Progenitor cell of endocrine pancreas (in vitro differentiated cells): ENCODE results near the gene KRTAP10-8. TPM values are rescaled to one million over a fixed set of nuclear protein-coding genes. Genes with fewer than 3 reads are reported as not detected.

Experiments used
- DNase-seq: peaks from one replicate; pipeline ENCODE4 v3.0.0; 2021; ENCODE audit warnings: low spot score; ENCODE audit not compliant: unreplicated experiment
- H3K27ac Mint-ChIP-seq: 2 replicates; pipeline ENCODE4 v1.8.0; 2021; ENCODE audit warnings: mild to moderate bottlenecking, moderate library complexity, mixed read lengths
- H3K27me3 Mint-ChIP-seq: 2 replicates; pipeline ENCODE4 v1.8.0; 2021; ENCODE audit warnings: mixed read lengths
- H3K36me3 Mint-ChIP-seq: 2 replicates; pipeline ENCODE4 v1.8.0; 2022; ENCODE audit warnings: mixed read lengths; ENCODE audit not compliant: insufficient read depth
- H3K4me1 Mint-ChIP-seq: 2 replicates; pipeline ENCODE4 v1.8.0; 2021; ENCODE audit warnings: low read depth, mixed read lengths
- H3K4me3 Mint-ChIP-seq: 2 replicates; pipeline ENCODE4 v1.8.0; 2021; ENCODE audit warnings: low read depth, mild to moderate bottlenecking, moderate library complexity, mixed read lengths
- H3K9me3 Mint-ChIP-seq: 2 replicates; pipeline ENCODE4 v1.8.0; 2021; ENCODE audit warnings: low read depth, mixed read lengths
- total RNA-seq: library from RNA; stranded (reverse); gene quantifications from 2 replicates; pipeline ENCODE4 v1.2.1, GENCODE V29; 2021
- TF ChIP-seq, protein P1 (sequence below): fragments of 200-600 bp; sonication (generic); IDR thresholded peaks from one replicate; pipeline ENCODE4 v1.5.0; 2021; ENCODE audit warnings: antibody characterized with exemption, mild to moderate bottlenecking; ENCODE audit not compliant: unreplicated experiment

Gene KRTAP10-8
- total RNA-seq, 1 donor from 2014 or later: not detected

DNA sequence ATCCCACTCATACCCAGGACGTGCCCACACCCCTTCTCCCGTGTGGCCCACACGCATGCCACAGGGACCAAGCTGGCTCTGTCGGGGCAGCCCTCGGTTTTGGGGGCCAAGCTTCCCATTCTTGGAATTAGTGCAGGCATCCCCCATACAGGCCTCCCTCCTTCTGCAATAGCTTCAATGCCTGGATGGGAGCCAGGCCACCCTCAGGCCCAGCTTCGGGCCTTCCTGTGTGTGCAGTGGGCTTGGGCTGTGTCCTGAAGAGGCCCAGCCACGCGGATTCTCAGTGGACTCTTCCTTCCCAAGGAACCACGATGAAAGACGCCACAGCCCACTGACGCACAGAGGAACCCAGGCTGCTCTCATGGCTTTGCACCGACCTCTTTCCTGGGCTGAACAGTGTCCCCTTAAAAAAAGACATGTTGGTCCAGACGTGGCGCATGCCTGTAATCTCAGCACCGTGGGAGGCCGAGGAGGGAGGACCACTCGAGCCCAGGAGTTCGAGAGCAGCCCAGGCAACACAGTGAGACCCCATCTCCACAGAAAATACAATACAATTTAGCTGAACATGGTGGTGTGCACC is 37.7 kb downstream of the KRTAP10-8 start:
- Mint-ChIP-seq H3K27me3 (peaks cover 6% of the 10 kb centered on the region), H3K4me3 (no peak overlapping the region), H3K27ac (no peak overlapping the region), H3K9me3 (peaks cover 5% of the 10 kb centered on the region), H3K4me1 (no peaks in the 10 kb centered on the region), H3K36me3 (peaks cover 3% of the 10 kb centered on the region)
- DNase-seq: no peak
- TF ChIP-seq, protein P1, sequence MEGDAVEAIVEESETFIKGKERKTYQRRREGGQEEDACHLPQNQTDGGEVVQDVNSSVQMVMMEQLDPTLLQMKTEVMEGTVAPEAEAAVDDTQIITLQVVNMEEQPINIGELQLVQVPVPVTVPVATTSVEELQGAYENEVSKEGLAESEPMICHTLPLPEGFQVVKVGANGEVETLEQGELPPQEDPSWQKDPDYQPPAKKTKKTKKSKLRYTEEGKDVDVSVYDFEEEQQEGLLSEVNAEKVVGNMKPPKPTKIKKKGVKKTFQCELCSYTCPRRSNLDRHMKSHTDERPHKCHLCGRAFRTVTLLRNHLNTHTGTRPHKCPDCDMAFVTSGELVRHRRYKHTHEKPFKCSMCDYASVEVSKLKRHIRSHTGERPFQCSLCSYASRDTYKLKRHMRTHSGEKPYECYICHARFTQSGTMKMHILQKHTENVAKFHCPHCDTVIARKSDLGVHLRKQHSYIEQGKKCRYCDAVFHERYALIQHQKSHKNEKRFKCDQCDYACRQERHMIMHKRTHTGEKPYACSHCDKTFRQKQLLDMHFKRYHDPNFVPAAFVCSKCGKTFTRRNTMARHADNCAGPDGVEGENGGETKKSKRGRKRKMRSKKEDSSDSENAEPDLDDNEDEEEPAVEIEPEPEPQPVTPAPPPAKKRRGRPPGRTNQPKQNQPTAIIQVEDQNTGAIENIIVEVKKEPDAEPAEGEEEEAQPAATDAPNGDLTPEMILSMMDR: no peak

DNA sequence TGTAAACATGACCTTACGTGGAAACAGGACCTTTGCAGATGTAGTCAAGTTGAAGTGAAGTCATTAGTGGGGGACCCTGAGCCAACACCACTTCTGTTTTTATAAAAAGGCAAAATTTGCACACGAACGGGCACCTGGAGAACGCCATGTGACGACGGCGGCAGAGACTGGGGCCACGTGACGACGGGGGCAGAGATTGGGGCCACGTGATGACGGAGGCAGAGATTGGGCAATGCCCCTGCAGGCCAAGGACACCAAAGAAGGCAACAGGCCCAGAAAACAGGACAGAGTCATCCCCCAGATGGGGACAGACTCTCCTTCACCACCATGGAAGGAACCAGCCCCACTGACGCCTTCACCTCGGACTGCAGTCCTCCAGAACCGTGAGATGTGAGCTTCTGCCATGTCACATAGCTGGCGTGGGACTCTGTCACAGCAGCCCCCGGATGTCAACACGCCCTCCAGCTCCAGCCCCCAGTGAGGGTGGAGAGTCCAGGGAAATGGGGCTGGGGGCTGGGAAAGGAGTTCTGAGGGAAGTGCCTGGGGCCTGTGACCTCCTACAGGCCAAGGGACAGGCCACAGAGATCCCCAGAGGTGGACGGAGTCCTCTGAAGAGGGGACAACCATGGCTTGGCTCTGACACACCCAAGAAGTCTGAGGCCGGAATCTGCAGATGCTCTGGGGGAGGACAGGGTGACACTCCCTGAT is 38.5 kb downstream of the KRTAP10-8 start:
- Mint-ChIP-seq H3K27me3 (peaks cover 6% of the 10 kb centered on the region), H3K27ac (no peak overlapping the region), H3K4me1 (no peaks in the 10 kb centered on the region), H3K9me3 (no peaks in the 10 kb centered on the region), H3K36me3 (no peaks in the 10 kb centered on the region), H3K4me3 (no peak overlapping the region)
- TF ChIP-seq, protein P1: no peak
- no peak for DNase-seq

DNA sequence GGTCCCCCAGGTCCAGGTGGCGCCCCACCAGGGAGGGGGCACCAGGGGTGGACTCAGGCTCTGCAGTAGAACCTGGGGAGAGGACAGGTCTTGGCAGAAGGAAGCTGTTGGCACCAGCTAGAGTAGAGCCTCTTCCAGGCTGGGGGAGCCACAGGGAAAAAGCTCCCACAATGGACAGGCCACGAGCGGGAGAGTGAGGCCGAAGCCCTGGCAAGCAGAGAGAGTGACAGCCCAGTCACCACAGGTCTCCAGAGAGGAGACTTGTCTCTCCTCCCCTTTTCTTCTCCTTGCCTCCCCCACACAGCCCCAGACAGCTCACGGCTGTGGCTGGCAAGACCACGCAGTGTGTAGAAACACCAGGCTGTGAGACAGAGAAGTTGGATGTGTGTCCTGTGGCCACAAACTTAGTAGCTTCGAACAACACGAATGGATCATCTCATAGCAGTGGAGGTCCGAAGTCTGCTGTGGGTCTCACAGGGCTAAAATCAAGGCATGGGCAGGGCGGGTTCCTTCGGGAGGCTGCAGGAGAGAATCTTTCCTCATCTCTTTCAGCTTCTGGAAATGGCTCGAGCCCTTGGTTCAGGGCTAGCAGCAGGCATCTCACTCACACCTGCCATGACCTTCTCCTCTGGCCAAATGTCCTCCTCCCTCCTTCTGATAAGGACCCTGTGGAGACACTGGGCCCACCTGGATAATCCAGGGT is 39.2 kb downstream of the KRTAP10-8 start:
- peaks cover 6% of the 10 kb centered on the region for H3K27me3 Mint-ChIP-seq
- no peak overlapping the region for H3K27ac Mint-ChIP-seq
- no peak for DNase-seq
- H3K36me3 Mint-ChIP-seq: no peaks in the 10 kb centered on the region
- no peaks in the 10 kb centered on the region for H3K4me1 Mint-ChIP-seq
- TF ChIP-seq, protein P1: no peak
- peaks cover under 1% of the 10 kb centered on the region for H3K9me3 Mint-ChIP-seq
- H3K4me3 Mint-ChIP-seq: no peak overlapping the region

DNA sequence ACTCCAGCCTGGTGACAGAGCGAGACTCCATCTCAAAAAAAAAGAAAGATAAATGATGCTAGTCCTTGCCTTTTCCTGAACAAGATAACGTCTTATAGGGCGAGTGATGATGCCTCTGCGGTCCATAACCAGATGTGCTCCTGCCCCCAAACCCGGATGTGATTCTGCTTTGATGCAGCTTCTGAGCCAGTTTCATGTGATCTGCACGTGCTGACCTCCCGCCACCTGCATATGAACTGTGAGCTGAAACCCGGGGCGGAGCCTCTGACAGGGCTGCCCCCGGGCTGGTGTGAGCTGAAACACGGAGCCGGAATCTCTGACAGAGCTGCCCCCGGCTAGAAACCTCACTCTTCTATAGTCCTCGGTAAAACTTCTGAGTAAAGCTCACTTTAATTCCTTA is 41.2 kb downstream of the KRTAP10-8 start:
- Mint-ChIP-seq H3K4me1 (no peaks in the 10 kb centered on the region), H3K27me3 (peaks cover 5% of the 10 kb centered on the region), H3K36me3 (no peaks in the 10 kb centered on the region), H3K9me3 (peaks cover 11% of the 10 kb centered on the region), H3K4me3 (no peak overlapping the region), H3K27ac (no peak overlapping the region)
- no peak for DNase-seq
- TF ChIP-seq, protein P1: no peak

DNA sequence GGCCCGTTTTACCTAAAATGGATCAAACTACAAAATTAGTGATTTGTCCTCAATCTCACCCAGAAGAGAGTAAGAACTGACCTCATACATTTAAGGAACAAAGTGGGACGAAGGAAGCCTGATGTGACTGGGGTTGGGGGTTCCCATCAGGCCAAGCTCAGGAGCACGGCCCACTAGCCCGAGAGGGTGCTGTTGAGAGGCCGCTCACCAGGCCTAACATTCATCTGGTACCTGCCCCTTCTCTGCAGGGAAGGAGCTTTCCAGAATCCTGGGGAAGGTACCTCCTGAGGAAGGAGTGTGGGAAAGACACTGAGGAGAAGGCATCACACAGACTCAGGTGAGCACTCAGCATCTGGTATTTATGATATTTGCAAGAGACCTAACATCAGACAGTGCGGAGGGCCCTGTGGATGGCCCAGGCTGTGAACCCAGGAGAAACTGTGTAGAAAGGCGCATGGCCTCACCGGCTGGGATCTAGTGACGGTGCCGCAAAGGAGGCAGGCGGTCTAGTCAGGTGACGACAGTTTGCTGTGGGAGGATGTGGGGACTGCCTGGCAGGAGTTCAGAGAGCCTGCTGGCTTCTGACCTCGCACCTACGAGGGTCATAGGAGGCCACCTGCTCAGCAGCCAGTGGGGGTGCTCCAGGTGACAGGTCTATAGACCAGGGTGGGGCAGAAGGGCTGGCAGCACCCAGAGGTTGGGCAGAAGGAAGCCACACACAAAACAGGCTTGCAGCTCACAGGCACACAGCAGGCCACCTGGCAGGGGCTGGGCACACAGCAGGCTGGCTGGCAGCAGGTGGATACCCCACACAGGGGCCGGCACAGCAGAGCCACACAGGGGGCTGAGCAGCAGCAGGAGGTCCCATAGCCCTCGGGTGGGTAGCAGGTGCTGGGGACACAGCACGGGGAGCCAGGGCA is 42.0 kb downstream of the KRTAP10-8 start:
- TF ChIP-seq, protein P1: no peak
- no peak for DNase-seq
- H3K9me3 Mint-ChIP-seq: peaks cover 11% of the 10 kb centered on the region
- no peak overlapping the region for H3K4me3 Mint-ChIP-seq
- H3K36me3 Mint-ChIP-seq: no peaks in the 10 kb centered on the region
- no peaks in the 10 kb centered on the region for H3K4me1 Mint-ChIP-seq
- no peak overlapping the region for H3K27ac Mint-ChIP-seq
- H3K27me3 Mint-ChIP-seq: peaks cover 5% of the 10 kb centered on the region
